GM21576 (cell line): ENCODE data around the gene ATRIP.

ENCODE experiments used
- ATAC-seq: cut with Tn5 transposase; IDR thresholded peaks from one replicate; pipeline ENCODE4 v1.9.1; 2021; ENCODE audit warnings: mild to moderate bottlenecking, moderate library complexity; ENCODE audit not compliant: unreplicated experiment

ATRIP gene

GRCh38 chr3:48501196-48501595 lies 54.7 kb downstream of the ATRIP start:
- no peak for ATAC-seq

GRCh38 chr3:48502121-48502520 lies 55.6 kb downstream of the ATRIP start:
- ATAC-seq = no peak

GRCh38 chr3:48502728-48503168 lies 56.2 kb downstream of the ATRIP start:
- ATAC-seq = no peak

GRCh38 chr3:48503401-48504050 lies 57.0 kb downstream of the ATRIP start:
- ATAC-seq = no peak

- ATAC-seq = no peak
These were observed 57.8 kb downstream of the ATRIP start, which contains the start of gene SHISA5 for GRCh38 chr3:48504051-48504946. SHISA5 (minus strand) TSS chr3:48504174; CDS start chr3:48504094, 80 bp downstream.

- no peak for ATAC-seq
These were observed 58.6 kb downstream of the ATRIP start for GRCh38 chr3:48505146-48505545.

- ATAC-seq = no peak
These were observed 59.5 kb downstream of the ATRIP start for GRCh38 chr3:48505968-48506504.

GRCh38 chr3:48507256-48508061 lies 60.9 kb downstream of the ATRIP start:
- peak; percentile 60 for ATAC-seq

GRCh38 chr3:48511551-48511950 lies 65.0 kb downstream of the ATRIP start:
- no peak for ATAC-seq

GRCh38 chr3:48514431-48515227 lies 68.1 kb downstream of the ATRIP start:
- no peak for ATAC-seq
